Measurements from ENCODE around the gene TMEM255B.
"Not testable (repeated sequence)": the region's sequence is repeated elsewhere in the genome, so short reads cannot be mapped to it uniquely, and the experiment has no call there.

Gene TMEM255B

DNA sequence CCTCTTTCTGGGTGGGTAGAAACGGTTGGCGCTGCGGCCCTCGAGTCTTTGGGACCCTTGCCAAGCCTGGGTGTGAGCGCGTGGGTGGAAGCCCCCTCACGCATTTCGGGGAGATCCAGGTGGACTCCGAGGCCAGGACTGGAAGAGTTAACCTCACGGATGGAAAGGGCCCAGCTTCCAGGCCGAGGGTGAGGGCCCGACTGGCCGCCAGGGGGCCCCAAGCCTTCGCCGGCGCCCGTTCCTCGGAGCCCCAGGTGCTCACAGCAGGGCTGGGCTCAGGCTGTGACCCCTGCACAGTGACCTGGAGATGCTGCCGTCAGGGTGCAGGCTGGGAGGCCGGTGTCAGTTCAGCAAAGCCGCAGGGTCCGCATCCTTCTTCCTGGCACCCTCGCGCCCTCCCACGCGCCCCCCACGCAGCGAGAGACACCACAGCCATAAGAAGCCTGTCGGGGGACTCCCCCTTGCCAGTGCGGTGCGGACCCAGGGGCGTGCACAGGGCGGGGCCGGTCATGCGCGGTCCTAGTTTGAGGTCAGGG is 34.2 kb upstream of the TMEM255B start:
- Histone ChIP-seq H3K27ac (peak overlapping the region; percentile 66), H3K36me3 (ENCODE audit: insufficient read depth) (no peaks in the 10 kb centered on the region), H3K4me2 (peak overlapping the region; percentile 93), H3K4me3 (IDR thresholded peaks at IDR 0.05; ENCODE audit: insufficient read depth, low read depth, low read length) (no peak overlapping the region), H2AFZ (ENCODE audit: low read depth) (peak overlapping the region; percentile 67), H3K27me3 (ENCODE audit: insufficient read depth, low read depth) (peaks cover 13% of the 10 kb centered on the region; the same call in 1 of the 2 replicates), H4K20me1 (ENCODE audit: insufficient read depth) (no peaks in the 10 kb centered on the region), H3K4me1 (ENCODE audit: low read depth, poor library complexity, severe bottlenecking) (peaks cover 7% of the 10 kb centered on the region), H3K9ac (no peak overlapping the region; the same call in 1 of the 2 replicates), H3K79me2 (ENCODE audit: insufficient read depth, low read depth) (no peaks in the 10 kb centered on the region)
- TF ChIP-seq, protein P1, sequence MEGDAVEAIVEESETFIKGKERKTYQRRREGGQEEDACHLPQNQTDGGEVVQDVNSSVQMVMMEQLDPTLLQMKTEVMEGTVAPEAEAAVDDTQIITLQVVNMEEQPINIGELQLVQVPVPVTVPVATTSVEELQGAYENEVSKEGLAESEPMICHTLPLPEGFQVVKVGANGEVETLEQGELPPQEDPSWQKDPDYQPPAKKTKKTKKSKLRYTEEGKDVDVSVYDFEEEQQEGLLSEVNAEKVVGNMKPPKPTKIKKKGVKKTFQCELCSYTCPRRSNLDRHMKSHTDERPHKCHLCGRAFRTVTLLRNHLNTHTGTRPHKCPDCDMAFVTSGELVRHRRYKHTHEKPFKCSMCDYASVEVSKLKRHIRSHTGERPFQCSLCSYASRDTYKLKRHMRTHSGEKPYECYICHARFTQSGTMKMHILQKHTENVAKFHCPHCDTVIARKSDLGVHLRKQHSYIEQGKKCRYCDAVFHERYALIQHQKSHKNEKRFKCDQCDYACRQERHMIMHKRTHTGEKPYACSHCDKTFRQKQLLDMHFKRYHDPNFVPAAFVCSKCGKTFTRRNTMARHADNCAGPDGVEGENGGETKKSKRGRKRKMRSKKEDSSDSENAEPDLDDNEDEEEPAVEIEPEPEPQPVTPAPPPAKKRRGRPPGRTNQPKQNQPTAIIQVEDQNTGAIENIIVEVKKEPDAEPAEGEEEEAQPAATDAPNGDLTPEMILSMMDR (conservative IDR thresholded peaks at IDR 0.05; ENCODE audit: low read depth, low read length): peak; percentile 80

DNA sequence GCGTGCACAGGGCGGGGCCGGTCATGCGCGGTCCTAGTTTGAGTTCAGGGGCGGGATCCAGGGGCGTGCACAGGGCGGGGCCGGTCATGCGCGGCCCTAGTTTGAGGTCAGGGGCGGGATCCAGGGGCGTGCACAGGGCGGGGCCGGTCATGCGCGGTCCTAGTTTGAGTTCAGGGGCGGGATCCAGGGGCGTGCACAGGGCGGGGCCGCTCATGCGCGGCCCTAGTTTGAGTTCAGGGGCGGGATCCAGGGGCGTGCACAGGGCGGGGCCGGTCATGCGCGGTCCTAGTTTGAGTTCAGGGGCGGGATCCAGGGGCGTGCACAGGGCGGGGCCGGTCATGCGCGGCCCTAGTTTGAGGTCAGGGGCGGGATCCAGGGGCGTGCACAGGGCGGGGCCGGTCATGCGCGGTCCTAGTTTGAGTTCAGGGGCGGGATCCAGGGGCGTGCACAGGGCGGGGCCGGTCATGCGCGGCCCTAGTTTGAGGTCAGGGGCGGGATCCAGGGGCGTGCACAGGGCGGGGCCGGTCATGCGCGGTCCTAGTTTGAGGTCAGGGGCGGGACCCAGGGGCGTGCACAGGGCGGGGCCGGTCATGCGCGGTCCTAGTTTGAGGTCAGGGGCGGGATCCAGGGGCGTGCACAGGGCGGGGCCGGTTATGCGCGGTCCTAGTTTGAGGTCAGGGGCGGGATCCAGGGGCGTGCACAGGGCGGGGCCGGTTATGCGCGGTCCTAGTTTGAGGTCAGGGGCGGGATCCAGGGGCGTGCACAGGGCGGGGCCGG is 33.5 kb upstream of the TMEM255B start:
- H3K27ac ChIP-seq: peak overlapping the region; percentile 66; the same call in 1 of the 2 replicates
- not testable (repeated sequence) for H3K4me3 ChIP-seq (IDR thresholded peaks at IDR 0.05; ENCODE audit: insufficient read depth, low read depth, low read length); H3K79me2 ChIP-seq (ENCODE audit: insufficient read depth, low read depth); H3K36me3 ChIP-seq (ENCODE audit: insufficient read depth); H3K4me2 ChIP-seq; H4K20me1 ChIP-seq (ENCODE audit: insufficient read depth); H2AFZ ChIP-seq (ENCODE audit: low read depth); H3K4me1 ChIP-seq (ENCODE audit: low read depth, poor library complexity, severe bottlenecking); H3K9ac ChIP-seq
- H3K27me3 ChIP-seq (ENCODE audit: insufficient read depth, low read depth): peaks cover 16% of the 10 kb centered on the region; the same call in 1 of the 2 replicates

DNA sequence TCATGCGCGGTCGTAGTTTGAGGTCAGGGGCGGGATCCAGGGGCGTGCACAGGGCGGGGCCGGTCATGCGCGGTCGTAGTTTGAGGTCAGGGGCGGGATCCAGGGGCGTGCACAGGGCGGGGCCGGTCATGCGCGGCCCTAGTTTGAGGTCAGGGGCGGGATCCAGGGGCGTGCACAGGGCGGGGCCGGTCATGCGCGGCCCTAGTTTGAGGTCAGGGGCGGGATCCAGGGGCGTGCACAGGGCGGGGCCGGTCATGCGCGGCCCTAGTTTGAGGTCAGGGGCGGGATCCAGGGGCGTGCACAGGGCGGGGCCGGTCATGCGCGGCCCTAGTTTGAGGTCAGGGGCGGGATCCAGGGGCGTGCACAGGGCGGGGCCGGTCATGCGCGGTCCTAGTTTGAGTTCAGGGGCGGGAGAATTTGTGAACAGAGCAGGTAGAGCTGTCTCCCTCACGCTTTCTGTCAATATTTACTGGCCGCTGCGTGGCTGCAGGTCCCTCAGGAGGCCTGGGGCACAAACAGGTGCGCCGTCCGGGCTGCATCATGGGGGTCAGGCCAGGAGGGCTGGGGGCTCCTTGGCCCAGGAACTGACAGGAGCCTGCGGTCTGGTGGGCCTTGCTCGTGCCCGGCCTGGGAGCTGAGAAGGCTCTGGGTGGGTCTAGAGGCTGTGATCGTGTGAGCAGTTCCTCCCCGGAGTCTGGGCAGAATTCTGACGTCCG is 32.8 kb upstream of the TMEM255B start:
- peak overlapping the region; percentile 50; the same call in 1 of the 2 replicates for H3K27ac ChIP-seq
- H3K36me3 ChIP-seq (ENCODE audit: insufficient read depth); H3K4me1 ChIP-seq (ENCODE audit: low read depth, poor library complexity, severe bottlenecking); H3K79me2 ChIP-seq (ENCODE audit: insufficient read depth, low read depth); H4K20me1 ChIP-seq (ENCODE audit: insufficient read depth); H3K4me3 ChIP-seq (IDR thresholded peaks at IDR 0.05; ENCODE audit: insufficient read depth, low read depth, low read length); H3K9ac ChIP-seq: not testable (repeated sequence)
- peaks cover 23% of the 10 kb centered on the region for H3K27me3 ChIP-seq (ENCODE audit: insufficient read depth, low read depth)
- H3K4me2 ChIP-seq: peak overlapping the region; percentile 78
- H2AFZ ChIP-seq (ENCODE audit: low read depth): peak overlapping the region; percentile 30; the same call in 1 of the 2 replicates

DNA sequence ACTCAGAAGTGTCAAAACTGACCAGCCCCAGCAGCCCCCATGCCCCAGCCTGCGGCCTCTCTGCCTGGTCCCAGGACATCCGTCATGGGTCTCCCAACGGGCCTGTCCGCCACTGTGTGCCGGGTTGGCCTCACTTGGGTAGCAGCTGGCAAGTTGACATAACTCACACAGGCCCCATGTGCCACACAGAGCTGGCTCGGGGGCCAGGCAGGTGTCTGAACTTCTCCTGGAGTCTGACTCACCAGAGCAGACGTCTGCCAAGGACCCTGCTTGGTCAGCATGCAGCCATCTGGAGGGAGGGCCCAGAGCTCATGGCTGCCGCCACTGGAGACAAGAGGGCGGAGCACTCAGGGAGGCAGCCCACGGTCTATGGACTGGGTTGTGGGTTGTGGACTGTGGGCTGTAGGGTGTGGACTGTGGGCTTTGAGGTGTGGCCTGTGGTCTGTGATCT is 32.0 kb upstream of the TMEM255B start:
- Histone ChIP-seq H3K36me3 (ENCODE audit: insufficient read depth) (no peaks in the 10 kb centered on the region), H2AFZ (ENCODE audit: low read depth) (no peak overlapping the region), H3K79me2 (ENCODE audit: insufficient read depth, low read depth) (no peaks in the 10 kb centered on the region), H3K4me3 (IDR thresholded peaks at IDR 0.05; ENCODE audit: insufficient read depth, low read depth, low read length) (no peak overlapping the region), H3K27ac (no peak overlapping the region), H3K9ac (no peak overlapping the region), H3K4me2 (peak overlapping the region; percentile 78; the same call in 1 of the 2 replicates), H3K27me3 (ENCODE audit: insufficient read depth, low read depth) (peaks cover 29% of the 10 kb centered on the region), H4K20me1 (ENCODE audit: insufficient read depth) (no peaks in the 10 kb centered on the region), H3K4me1 (ENCODE audit: low read depth, poor library complexity, severe bottlenecking) (peaks cover 7% of the 10 kb centered on the region)
- TF ChIP-seq, protein P1 (conservative IDR thresholded peaks at IDR 0.05; ENCODE audit: low read depth, low read length): no peak

DNA sequence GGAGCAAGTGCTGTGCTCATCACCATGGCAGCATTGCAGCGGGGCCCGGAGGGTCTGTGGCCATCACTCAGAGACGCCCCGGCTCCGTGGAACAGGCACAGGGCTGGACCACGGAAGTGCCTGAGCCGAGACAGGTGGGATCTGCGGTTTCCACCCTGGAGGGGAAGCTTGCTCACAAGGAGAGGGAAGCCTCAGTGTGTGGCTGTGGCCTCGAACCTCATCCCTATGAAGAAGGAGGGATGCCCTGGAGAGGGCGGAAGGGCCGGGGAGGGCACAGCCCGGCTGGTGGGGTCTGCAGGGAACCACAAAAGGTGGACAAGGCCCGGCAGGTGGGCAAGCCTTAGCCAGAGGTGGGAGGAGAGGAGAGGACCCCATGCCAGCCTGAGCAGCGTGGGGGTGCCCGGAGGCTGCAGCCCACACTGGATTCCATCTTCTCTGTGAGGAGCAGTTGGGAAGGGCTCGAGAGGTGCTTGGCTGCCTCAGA is 30.4 kb upstream of the TMEM255B start:
- Histone ChIP-seq H3K4me3 (IDR thresholded peaks at IDR 0.05; ENCODE audit: insufficient read depth, low read depth, low read length) (no peak overlapping the region), H3K4me2 (no peak overlapping the region), H4K20me1 (ENCODE audit: insufficient read depth) (no peaks in the 10 kb centered on the region), H3K36me3 (ENCODE audit: insufficient read depth) (no peaks in the 10 kb centered on the region), H3K27me3 (ENCODE audit: insufficient read depth, low read depth) (peaks cover 29% of the 10 kb centered on the region), H3K79me2 (ENCODE audit: insufficient read depth, low read depth) (no peaks in the 10 kb centered on the region), H3K9ac (no peak overlapping the region), H3K4me1 (ENCODE audit: low read depth, poor library complexity, severe bottlenecking) (peaks cover 7% of the 10 kb centered on the region), H3K27ac (no peak overlapping the region), H2AFZ (ENCODE audit: low read depth) (no peak overlapping the region)
- TF ChIP-seq, protein P1 (conservative IDR thresholded peaks at IDR 0.05; ENCODE audit: low read depth, low read length): no peak

Data from KMS-11 (cell line).